ENCODE measurements around the gene CWC27.

Gene CWC27, protein sequence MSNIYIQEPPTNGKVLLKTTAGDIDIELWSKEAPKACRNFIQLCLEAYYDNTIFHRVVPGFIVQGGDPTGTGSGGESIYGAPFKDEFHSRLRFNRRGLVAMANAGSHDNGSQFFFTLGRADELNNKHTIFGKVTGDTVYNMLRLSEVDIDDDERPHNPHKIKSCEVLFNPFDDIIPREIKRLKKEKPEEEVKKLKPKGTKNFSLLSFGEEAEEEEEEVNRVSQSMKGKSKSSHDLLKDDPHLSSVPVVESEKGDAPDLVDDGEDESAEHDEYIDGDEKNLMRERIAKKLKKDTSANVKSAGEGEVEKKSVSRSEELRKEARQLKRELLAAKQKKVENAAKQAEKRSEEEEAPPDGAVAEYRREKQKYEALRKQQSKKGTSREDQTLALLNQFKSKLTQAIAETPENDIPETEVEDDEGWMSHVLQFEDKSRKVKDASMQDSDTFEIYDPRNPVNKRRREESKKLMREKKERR

GRCh38 chr5:64768358-64769312 lies at the start of gene CWC27, which contains the start of gene SREK1IP1:
Gene CWC27 (plus strand): TSS chr5:64768930. CDS start chr5:64769147, 217 bp downstream.
Gene SREK1IP1 (minus strand): TSS chr5:64768691. CDS start chr5:64768517, 174 bp downstream.
- peak; percentile 79 to 87 for DNase-seq

DNA sequence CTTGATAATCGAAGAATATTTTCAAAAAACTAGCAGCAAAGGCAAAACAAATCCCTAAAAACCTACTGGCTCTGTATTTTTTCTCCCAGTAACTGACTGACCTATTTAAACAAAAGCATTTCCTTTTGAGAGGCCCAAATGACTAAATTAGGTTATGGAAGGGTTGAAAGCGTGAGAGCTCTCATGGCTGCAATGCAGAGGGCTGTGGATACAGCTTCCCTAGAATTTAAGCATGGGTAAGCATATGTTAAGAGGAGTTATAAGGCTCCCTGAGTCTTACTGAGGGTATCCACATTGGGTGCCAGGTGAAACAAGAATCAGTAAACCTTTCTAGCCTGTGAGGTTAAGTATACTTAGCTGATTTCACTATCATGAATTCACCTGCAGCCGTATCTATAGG lies 46.1 kb upstream of the CWC27 start:
- DNase-seq: no peak

DNA sequence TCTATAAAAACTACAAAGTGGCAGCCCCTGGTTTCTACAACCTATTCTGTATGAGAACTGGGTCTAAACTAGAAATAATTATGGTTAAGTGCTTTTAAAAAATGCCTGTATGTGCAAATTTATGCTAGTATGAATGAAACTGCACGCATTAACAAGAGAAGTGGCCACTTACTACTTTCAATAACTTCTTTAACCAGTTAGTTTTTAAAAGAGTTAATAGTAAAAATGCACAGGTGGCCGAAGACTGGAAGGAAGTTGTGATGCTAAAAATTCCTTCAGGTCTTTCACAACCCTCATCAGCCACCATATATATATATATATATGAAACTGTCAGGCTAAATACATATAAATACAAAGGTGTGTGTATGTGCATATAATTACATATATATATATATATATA lies 41.6 kb upstream of the CWC27 start:
- DNase-seq: no peak

GRCh38 chr5:64742411-64742810 lies 26.3 kb upstream of the CWC27 start:
- no peak for DNase-seq

DNA sequence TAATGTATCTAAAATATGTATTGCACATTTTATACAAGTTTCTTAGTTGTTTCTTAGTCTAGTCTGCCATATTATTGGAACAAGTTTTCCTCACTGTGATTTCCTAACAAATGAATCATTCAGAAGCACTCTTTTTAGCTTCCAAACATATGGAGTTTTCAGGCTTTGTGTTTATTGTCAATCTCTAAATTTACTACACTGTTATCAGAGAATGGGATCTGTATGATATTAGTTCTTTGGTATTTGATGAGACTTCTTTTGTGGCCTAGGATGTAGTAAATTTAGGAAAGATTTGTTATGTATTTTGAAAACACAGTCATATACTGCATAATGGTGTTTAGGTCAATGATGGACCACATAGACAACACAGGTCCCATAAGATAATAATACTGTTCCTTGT lies 25.9 kb upstream of the CWC27 start:
- no peak for DNase-seq

DNA sequence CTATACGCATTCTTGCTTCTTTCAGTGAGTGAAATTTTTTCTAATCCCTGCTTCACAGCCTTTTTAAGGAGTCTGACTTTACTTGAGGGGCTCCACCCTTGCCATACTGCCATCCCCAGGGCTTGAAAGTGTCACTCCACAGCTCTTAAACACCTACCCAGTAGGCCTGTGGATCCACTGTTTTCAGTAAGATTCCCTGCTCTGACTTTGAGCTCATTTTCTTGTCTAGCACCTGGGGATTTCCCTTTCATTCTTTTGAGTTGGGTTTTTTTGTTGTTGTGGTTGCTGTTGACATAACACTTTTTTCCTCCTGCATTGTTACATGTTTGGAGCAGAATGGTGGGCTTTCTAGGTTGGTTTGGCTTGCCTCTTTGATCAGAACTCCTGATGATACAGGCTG lies 23.8 kb upstream of the CWC27 start:
- DNase-seq: no peak

DNA sequence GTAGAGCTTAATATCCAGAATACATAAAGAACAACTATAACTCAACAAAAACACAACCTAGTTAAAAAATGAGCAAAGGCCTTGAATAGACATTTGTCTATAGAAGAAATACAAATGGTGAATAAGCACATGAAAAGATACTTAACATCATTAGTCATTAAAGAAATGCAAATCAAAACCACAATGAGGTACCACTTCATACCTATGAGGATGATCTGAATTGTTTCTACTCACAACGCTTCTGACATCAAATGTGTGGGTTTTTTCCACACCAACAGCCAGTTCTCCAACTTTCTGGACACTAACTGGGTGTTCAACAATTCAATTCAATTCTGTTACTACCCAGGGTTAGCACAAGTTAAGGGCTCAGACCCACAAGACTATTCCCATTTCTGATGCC lies 22.3 kb upstream of the CWC27 start:
- DNase-seq: no peak

DNA sequence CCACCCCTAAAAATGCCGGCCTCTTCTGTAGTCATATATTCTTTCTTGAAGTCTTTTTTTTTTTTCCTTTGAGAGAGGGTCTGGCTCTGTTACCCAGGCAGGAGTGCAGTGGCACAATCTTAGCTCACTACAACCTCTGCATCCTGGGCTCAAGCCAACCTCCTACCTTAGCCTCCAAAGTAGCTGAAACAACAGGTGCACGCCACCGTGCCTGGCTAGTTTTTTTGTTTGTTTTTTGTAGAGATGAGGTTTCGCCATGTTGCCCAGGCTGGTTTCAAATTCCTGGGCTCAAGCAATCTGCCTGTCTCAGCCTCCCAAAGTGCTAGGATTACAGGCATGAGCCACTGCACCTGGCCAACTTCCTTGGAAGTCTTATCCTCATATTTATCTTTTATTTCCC lies 19.3 kb upstream of the CWC27 start:
- no peak for DNase-seq

DNA sequence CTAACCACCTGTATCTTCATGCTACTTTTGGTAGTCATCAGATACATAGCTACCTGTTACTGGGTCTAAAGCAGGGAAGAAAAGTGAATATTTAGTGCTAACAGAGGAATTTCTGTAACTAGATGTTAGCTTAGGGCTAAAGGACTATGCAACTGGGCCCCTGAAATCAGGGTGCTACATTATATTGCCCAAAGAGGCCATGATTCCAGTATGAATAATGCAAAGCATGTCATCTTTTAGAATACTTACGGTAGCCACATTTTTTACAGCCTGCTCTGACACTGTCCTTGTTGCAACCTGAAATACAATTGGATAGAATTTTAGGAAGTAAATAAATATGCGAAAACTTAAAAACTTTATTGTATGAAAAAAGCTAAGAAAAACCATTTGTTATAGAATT lies 14.7 kb upstream of the CWC27 start:
- no peak for DNase-seq

DNA sequence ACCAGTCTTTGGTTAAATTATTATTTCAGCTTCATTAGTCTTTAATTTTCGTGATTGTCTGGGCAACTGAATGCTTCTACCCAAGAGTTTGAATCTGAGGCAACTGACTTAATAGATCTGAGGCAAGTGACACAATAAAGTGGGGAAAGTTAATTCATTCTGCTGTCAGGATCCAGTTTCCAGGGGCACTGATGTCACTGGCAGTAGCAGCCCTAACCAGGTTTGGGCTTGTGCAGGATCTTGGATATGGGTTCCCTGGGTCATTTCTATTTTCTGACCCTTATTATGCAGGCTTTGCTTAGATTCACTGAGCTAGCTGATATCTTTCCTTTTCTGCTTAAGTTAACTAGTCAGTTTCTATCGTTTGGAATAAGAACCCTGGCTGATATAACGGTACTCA lies 9.8 kb upstream of the CWC27 start:
- DNase-seq: no peak

DNA sequence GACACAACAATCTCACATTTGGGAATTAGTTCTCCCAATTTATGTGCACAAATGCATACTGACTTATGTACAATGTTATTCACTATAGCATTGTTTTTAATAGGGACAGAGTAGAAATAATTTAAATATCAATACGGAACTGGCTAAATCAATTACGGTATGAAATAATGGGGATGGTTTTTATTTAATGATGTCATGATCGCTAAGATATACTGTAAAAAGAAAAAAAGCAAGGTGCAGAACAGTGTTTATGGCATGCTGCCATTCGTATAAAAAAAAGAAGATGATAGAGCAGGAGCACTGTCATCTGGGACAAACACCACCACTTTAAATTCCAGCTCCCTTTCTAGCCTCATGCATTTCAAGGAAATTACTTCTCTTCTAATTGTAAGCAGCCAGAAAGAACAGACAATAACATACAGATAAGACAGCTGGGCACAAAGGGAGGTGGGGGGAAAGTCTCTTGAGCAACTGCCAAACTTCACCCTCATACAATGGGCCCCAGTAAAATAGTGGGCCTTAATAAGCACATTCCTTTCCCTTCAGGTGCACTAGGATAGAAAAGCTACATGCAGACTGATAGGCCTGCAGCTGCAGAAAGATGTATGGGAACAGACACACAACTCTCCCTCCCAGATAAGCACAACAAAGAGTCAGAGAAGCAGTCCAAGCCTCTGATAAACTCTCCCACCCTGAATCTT lies 8.6 kb upstream of the CWC27 start:
- DNase-seq: no peak

GRCh38 chr5:64763948-64764503 lies 4.7 kb upstream of the CWC27 start:
- DNase-seq: no peak

DNA sequence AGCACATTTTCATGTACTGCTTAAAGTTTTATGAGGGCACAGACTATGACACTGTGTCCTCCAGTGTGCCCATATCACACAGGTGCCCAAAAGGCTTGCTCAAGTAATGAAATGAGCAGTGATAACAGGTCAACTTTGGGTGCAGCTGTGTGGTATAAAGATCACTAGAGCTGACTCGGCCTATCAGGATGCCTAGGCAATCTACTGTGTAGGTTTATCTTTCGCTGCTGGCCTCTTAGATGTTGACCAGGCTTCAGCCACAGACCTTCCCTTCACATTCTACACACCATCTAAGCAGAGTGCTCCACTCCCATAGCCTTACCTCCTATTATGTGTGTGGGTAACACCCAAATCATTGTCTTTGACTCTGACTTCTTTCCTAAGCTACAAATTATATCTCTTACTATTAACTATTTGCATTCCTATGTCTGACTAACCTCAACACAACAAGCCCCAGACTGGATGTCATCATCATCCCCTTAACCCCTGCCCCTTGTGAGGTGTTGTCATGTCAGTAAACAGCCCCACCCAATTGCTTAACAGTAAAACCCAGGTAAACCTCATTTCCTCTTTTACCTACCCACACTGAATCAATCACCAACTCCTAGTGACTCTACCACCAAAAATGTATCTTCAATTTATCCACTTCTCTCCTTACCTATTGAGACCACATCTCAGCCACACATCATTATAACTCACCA lies 2.8 kb upstream of the CWC27 start:
- no peak for DNase-seq

DNA sequence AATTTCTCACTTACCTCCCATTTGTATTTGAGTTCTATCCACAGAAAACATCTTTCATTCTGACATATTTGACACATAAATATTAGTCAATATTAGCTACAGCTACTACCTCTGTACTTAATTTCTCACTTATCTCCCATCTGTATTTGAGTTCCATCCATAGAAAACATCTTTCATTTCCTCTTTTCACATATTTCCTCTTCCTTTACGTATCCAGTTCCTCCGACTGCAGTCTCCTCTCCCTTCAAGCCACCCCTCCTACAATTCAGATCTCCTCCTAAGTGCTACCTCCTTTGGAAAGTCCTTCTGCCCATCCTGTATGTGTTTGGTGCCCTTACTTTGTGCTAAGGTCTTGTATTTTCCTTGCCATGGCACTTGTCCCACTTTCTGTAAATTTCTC lies 1.8 kb upstream of the CWC27 start:
- no peak for DNase-seq

DNA sequence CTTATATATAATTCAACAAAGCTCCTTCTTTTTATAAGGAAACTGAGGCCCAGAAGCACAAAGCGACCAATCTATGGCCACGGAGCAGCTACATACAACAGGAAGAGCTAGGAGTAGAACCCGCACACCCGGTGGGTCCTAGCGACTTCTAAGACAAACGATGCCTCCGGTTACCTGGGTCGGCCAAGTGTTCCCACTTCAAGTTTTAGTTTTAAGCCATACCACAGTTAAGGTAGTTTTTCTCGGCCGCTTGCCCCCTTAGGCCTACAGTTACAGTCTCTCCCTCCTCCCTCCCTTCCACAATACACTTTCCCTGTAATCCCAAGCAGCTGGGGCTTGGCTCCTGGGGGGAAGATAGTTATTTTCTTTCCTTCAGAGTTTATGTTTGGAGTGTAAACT lies 772 bp upstream of the CWC27 start:
- peak in 1 of 2 experiments; percentile 79 for DNase-seq

DNA sequence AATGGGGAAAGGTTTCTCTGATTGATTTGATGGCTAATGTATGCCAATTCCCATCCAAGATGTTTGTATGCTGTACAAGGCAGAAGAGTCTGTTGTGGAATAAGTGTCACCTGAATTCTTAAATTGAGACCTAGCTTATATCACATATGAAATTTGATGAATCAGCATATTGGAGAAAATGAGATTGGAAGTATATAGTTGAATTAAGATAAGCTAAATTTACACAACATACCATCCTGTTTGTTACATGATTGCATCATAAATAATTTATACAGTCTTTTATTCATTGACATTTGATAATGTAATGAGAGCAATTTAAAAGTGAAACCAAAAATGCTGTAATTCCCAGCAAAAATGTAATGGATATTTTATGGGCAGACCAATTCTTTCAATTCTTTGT lies 1.1 kb downstream of the CWC27 start:
- DNase-seq: no peak

- DNase-seq: no peak
Observed at GRCh38 chr5:64771736-64772135, 3.0 kb downstream of the CWC27 start.

- no peak for DNase-seq
Observed at GRCh38 chr5:64773533-64773932, 4.8 kb downstream of the CWC27 start.

DNA sequence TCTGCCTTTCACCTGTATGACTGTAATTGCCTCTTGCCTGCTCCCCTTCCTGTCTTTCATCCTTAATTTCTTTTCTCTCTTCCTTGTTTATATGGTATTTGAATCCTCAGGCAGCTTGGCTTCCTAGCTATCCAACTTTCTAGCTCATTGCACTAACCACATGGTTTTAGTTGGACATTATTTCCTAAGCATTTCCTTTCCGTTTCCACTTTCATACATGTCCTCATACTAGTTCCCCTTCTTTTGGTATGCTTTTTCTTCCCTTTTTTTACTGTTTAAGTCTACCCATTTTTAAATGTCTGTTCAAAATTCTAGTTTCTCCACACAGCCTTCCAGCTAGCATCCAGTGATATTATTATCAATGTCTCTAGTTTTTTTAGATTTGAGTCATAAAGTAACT lies 6.6 kb downstream of the CWC27 start:
- DNase-seq: no peak

- DNase-seq: peak; percentile 23 to 49
Observed at GRCh38 chr5:64784451-64785025, 15.8 kb downstream of the CWC27 start.

- no peak for DNase-seq
Observed at GRCh38 chr5:64786372-64786771, 17.6 kb downstream of the CWC27 start.

DNA sequence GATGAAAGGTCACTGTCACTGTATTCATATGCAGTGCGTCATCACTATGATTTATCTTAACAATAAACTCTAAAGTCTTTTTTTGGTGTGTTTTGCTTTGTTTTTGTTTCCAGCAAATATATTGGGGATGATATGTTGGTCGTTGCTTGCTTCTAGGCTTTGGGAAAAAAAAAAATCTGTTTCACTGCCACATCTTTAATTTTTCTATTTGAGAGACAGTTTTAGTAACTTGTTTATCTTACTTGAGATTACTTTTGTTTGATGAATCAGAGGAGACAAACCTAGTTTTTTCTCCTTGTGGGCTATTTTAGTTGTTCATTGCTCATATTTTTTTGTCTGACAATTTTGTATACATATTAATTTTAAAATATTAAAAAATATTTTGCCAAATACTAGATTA lies 19.4 kb downstream of the CWC27 start:
- no peak for DNase-seq
